Memory B cell (primary cell): Measurements from ENCODE around the gene DRP2.
"Not testable (repeated sequence)": the region's sequence is repeated elsewhere in the genome, so short reads cannot be mapped to it uniquely, and the experiment has no call there.

Experiments
- ATAC-seq: fragments of 150-1000 bp; cut with Tn5 transposase; 2 replicates; pipeline ENCODE4 v1.10.0; 2021; ENCODE audit warnings: low read depth, mild to moderate bottlenecking, moderate library complexity
- DNase-seq, 2 donors: peaks; one replicate each; pipeline ENCODE4 v3.0.0; 2022; ENCODE audit warnings: low spot score in 2 of 2
- H3K27ac Mint-ChIP-seq: one replicate; pipeline ENCODE4 v1.8.0; 2022; ENCODE audit warnings: mild to moderate bottlenecking, moderate library complexity, mixed read lengths
- H3K27me3 Mint-ChIP-seq: one replicate; pipeline ENCODE4 v1.8.0; 2022; ENCODE audit warnings: mixed read lengths
- H3K36me3 Mint-ChIP-seq: one replicate; pipeline ENCODE4 v1.8.0; 2022; ENCODE audit warnings: mild to moderate bottlenecking, mixed read lengths
- H3K4me1 Mint-ChIP-seq: one replicate; pipeline ENCODE4 v1.8.0; 2022; ENCODE audit warnings: mixed read lengths
- H3K4me3 Mint-ChIP-seq: one replicate; pipeline ENCODE4 v1.8.0; 2022; ENCODE audit warnings: mild to moderate bottlenecking, moderate library complexity, mixed read lengths
- H3K9me3 Mint-ChIP-seq: one replicate; pipeline ENCODE4 v1.8.0; 2022; ENCODE audit warnings: mixed read lengths

The DRP2 gene, protein sequence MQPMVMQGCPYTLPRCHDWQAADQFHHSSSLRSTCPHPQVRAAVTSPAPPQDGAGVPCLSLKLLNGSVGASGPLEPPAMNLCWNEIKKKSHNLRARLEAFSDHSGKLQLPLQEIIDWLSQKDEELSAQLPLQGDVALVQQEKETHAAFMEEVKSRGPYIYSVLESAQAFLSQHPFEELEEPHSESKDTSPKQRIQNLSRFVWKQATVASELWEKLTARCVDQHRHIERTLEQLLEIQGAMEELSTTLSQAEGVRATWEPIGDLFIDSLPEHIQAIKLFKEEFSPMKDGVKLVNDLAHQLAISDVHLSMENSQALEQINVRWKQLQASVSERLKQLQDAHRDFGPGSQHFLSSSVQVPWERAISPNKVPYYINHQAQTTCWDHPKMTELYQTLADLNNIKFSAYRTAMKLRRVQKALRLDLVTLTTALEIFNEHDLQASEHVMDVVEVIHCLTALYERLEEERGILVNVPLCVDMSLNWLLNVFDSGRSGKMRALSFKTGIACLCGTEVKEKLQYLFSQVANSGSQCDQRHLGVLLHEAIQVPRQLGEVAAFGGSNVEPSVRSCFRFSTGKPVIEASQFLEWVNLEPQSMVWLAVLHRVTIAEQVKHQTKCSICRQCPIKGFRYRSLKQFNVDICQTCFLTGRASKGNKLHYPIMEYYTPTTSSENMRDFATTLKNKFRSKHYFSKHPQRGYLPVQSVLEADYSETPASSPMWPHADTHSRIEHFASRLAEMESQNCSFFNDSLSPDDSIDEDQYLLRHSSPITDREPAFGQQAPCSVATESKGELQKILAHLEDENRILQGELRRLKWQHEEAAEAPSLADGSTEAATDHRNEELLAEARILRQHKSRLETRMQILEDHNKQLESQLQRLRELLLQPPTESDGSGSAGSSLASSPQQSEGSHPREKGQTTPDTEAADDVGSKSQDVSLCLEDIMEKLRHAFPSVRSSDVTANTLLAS

DNA sequence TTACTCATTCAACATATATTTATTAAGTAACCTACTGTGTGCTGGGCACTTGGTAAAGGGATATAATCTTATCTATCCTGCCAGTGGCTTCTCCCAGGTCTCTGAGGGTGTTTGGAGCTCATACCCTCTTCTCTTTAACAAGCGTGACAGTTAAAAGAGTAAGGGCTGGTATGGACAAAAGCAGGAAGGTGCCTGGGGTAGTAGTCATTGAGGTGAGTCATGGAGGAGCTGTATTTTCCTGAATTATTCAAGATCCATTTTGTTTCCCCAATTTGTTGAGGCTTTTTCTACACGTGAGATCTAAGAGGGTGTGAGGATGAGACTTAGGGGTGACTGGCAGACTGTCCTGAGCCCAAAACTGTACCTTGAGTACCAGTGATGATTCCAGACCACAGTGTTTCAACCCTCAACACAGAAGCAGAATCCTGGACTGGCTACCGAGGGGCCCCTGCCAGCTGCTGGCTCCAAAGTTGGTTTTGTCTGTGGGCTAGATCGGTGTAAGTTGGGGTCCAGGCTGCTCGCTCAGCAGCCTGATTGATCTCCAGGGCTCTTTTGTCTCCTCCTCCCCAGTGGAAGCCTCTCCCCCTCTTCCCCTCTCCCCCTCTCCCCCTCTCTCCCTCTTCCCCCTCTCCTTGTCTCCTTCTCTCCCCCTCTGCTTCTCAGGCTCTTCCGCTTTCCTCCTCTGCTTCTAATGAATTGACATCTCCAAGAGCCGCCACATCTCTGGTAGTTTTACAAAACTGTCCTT lies at the start of gene DRP2:
Gene DRP2, plus strand, starts transcription at position 671 of the 748 bp plus-strand sequence. CDS start 11,862 bp downstream, outside the sequence.
- Mint-ChIP-seq H3K4me3 (no peak within 1 kb of the TSS), H3K27me3 (peaks cover 2% of the 10 kb centered on the region), H3K9me3 (no peaks in the 10 kb centered on the region), H3K36me3 (no peaks in the 10 kb centered on the region), H3K4me1 (peaks cover 3% of the 10 kb centered on the region), H3K27ac (no peak within 1 kb of the TSS)
- DNase-seq (no peak), ATAC-seq (no peak)

DNA sequence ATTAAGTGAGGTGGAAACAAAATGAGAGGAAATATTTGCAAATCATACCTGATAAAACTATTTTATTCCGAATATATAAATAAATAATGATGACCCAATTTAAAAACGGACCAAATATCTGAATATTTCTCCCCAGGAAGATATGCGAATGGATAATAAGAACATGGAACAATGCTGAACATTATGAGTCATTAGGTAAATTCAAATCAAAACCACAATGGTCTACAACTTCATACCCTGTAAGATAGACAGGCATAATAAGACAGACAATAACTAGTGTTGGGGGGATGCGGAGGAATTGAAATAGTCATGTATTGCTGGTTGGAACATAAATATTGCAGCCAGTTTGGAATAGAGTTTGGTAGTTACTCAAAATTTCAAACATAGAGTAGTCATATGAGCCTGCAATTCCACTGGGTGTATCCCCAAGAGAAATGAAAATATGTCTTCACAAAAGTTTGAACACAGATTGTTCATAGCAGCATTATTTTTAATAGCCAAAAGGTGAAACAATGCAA lies 47.6 kb upstream of the DRP2 start:
- Mint-ChIP-seq H3K4me3 (no peak overlapping the region), H3K36me3 (no peaks in the 10 kb centered on the region), H3K27me3 (no peaks in the 10 kb centered on the region), H3K27ac (no peak overlapping the region), H3K9me3 (no peaks in the 10 kb centered on the region), H3K4me1 (no peaks in the 10 kb centered on the region)
- DNase-seq (no peak), ATAC-seq (no peak)

DNA sequence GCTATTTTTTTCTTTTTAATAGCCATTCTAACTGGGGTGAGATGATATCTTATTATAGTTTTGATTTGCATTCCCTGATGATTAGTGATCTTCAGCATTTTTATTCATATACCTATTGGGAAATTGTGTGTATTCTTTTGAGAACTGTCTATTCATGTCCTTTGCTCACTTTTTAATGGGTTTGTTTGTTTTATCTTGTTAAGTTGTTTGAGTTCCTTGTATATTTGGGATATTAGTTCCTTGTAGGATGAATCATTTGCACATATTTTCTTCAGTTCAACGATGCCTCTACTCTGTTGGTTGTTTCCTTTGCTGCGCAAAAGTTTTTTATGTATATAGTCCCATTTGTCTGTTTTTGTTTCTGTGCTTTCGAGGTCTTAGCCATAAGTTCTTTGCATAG lies 43.1 kb upstream of the DRP2 start:
- Mint-ChIP-seq H3K27me3 (no peaks in the 10 kb centered on the region), H3K4me3 (no peak overlapping the region), H3K9me3 (no peaks in the 10 kb centered on the region), H3K36me3 (no peaks in the 10 kb centered on the region), H3K27ac (no peak overlapping the region), H3K4me1 (no peaks in the 10 kb centered on the region)
- ATAC-seq (no peak), DNase-seq (no peak)

DNA sequence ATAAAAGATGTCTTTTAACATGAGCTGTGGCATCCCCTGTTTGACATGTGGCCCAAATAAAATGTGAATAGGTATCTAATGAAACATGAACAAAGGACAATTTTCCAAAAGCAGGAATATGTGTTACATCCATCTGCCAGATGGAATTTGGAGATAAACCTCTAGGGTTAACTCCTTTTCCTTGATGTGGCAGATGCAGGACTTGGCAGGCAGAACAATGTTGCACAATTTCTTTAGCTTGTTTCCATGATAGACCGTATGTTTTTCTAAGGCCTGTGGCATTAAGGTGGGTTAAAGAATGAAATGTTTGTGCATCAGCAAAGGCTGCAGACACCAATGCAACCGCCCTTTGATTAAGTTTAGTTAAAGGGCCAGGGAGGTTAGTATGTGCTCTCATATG lies 34.7 kb upstream of the DRP2 start:
- not testable (repeated sequence) for H3K4me1 Mint-ChIP-seq, H3K36me3 Mint-ChIP-seq, H3K27me3 Mint-ChIP-seq, DNase-seq, H3K27ac Mint-ChIP-seq, H3K9me3 Mint-ChIP-seq, H3K4me3 Mint-ChIP-seq, ATAC-seq

DNA sequence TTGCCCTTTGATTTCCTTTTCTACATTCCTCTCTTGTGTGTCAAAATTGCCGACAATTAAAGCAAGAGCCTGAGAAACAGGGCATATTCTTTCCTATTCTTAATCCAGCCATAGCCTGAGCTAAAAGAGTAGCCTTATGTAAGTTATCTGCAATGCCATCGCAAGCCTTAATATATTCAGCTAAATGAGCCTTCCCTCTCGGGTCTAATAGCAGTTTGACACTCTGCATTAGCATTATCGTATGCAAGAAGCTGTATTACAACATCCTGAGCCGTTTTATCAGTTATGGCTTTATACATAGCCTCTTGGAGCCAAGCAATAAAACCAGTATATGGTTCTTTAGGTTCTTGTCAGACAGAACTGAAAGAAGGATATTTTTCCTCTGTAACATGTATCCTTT lies 31.6 kb upstream of the DRP2 start:
- H3K27ac Mint-ChIP-seq, ATAC-seq, H3K4me3 Mint-ChIP-seq, H3K36me3 Mint-ChIP-seq, H3K27me3 Mint-ChIP-seq, DNase-seq, H3K9me3 Mint-ChIP-seq, H3K4me1 Mint-ChIP-seq: not testable (repeated sequence)

DNA sequence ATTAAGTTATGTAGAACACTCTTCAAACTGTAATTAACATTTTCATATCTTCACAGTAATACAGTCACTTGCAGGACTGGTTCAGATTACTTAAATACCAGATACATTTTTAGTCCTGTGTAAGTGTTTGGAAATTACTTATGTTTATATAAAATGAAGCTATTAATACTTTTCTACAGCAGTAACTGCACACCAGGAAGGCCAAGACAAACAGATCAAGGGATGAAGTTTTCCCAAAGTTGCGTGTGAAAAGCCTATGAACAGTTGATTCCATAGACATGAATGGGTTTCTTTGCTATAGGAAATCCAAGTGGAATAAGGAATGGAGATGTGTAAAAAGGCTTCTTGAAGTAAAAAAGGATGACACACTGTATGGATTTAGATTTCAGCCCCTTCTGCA lies 28.9 kb upstream of the DRP2 start:
- no peak overlapping the region for H3K4me3 Mint-ChIP-seq
- H3K27me3 Mint-ChIP-seq, result peaks cover 7% of the 10 kb centered on the region
- no peak overlapping the region for H3K27ac Mint-ChIP-seq
- no peaks in the 10 kb centered on the region for H3K9me3 Mint-ChIP-seq
- H3K36me3 Mint-ChIP-seq, result no peaks in the 10 kb centered on the region
- DNase-seq, result no peak
- peaks cover 7% of the 10 kb centered on the region for H3K4me1 Mint-ChIP-seq
- ATAC-seq, result no peak

DNA sequence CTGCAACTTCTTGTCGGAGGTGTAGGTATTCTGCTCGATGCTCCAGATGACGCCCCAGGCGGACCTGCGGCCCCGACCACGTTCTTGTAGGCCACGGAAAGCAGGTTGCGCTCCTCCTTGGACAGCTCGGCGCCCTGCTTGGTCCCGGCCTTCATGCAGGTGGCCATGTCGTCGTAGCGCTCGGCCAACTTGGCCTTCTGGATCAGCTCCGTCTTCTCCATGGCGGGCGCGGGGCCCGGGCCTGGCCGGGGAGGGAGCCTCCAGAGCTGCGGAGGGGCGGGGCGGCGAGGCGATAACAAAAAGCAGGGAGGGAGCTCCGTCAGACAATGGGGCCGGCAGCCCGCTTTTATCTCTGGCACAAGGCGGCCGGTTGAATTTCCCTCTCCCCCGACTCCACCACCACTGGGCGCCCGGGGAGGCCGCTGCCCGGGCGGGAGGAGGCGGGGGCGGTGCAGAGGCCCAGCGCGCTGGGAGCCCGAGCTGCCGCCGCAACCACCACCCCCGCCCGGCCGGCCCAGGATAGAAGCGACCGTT lies 28.3 kb upstream of the DRP2 start:
- no peak overlapping the region for H3K27ac Mint-ChIP-seq
- ATAC-seq (no peak), DNase-seq (no peak)
- H3K27me3 Mint-ChIP-seq, result peaks cover 7% of the 10 kb centered on the region
- H3K36me3 Mint-ChIP-seq, result no peaks in the 10 kb centered on the region
- no peak overlapping the region for H3K4me3 Mint-ChIP-seq
- no peaks in the 10 kb centered on the region for H3K9me3 Mint-ChIP-seq
- H3K4me1 Mint-ChIP-seq, result peaks cover 7% of the 10 kb centered on the region

DNA sequence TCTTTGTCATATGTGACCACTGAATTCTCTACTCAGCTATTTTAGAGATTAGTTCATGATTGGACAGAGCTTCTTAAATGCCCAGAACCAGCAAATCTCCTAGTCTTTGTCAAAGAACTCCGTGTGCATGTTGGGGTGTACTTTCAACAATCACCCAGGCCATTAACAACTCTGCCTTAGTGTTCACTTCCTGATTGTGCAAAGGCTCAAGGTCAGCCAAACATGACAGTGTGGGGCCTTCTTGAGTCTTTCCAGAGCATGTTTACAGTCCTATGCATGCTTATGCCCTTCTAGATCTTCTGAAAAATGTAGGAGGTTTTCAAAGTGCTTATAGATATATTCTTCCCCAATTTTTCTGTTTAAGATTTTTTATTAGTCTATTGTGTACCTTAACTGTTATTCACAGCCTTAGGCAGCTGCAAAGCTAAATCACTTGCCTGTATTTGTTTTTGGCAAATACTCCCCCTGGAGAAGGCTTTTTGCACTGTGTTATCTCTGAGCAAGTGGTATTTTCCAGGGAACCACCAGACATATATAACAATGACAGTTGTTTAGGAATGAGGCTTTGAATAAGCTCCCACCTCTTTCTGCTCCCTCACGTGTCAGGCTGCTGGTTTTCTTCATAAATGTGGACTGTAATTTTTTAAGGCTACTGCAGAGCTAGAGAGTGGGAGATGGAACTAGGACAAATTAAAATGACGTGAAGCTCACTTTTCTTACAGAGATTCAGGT lies 24.0 kb upstream of the DRP2 start:
- Mint-ChIP-seq H3K27me3 (peaks cover 4% of the 10 kb centered on the region), H3K27ac (no peak overlapping the region), H3K4me3 (no peak overlapping the region), H3K9me3 (no peaks in the 10 kb centered on the region), H3K4me1 (no peaks in the 10 kb centered on the region), H3K36me3 (no peaks in the 10 kb centered on the region)
- no peak for DNase-seq
- ATAC-seq, result no peak

DNA sequence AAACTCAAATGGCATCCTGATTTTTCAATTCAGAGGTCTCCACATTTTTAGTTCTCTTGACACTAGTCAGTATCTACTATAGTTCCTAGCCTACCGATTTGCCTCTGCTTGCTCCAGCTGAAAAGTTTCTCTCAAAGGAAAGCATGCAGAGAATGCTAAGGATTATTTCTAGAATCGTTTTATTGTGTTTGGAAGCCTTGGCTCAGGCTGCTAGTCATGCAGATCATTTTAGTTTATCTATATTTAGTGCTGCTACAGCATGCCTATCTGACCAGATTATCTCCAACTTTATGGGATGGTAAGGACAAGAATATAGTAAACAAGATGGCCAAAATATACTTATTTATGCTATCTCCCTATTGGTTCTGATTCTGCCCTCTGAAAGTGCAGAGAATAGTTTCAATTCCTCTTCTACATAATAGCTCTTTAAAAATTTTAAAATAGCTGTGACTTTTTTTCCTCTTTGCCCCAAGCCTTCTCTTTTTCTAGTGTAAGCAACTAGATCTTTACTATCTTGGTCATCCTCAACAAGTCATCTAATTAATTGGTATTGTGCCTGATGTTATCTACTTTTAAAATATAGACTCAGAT lies 15.7 kb upstream of the DRP2 start:
- Mint-ChIP-seq H3K27ac (no peak overlapping the region), H3K9me3 (no peaks in the 10 kb centered on the region), H3K27me3 (no peaks in the 10 kb centered on the region), H3K4me1 (peaks cover 5% of the 10 kb centered on the region), H3K36me3 (no peaks in the 10 kb centered on the region), H3K4me3 (no peak overlapping the region)
- DNase-seq, result no peak
- no peak for ATAC-seq

DNA sequence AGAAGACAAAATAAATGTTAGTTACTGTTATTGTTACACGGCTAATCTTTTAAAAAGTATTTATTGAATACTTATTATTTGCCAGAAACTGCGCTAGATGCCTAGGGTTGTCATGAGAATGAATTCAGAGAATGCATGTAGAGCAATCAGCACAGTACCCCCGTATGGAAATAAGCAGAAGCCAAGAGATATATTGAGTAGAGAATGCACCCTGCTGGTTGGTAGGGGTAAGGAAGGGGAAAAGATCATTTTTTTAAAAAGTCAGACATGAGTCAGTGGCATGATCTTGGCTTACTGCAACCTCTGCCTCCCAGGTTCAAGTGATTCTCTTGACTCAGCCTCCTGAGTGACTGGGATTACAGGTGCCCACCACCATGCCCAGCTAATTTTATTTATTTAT lies 13.1 kb upstream of the DRP2 start:
- no peak overlapping the region for H3K4me3 Mint-ChIP-seq
- H3K9me3 Mint-ChIP-seq, result no peaks in the 10 kb centered on the region
- H3K27me3 Mint-ChIP-seq, result no peaks in the 10 kb centered on the region
- no peaks in the 10 kb centered on the region for H3K36me3 Mint-ChIP-seq
- no peak overlapping the region for H3K27ac Mint-ChIP-seq
- peaks cover 5% of the 10 kb centered on the region for H3K4me1 Mint-ChIP-seq
- peak in 1 of 2 donors; percentile 1 for DNase-seq
- ATAC-seq, result peak; percentile 60

DNA sequence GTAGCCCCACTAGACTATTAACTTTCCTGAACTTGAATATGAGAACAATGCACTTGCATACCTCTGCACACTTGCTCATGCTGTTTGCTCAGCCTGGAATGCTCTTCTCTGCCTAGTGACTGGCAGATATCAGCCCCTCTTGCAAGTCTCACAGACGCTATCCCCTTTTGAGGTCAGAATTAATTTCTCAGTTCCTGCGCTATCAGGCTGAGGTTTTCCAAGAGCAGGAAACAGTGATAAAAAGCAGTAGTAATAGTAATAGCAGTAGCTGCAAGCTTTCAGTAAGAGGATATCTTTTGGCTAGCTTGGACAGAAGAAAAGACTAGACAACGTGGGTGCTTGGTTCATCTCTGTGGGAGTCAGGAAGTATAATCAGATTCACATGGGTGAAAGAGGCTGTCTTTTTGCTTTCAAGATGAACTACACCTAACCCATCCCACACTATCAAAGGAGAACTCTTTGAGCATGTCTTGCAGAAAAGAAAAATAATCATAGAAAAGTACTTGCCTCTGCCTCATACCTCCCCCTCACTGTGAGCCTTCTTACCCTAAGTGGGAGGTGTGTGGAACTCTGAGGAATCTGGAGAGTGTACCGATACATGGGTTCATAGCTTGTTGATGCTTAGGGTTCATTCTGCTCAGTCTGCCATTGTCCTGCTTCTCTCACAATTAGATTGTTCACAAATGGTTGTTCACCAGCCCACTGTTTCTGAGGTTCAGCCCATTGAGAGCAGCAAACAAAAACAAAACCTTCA lies 11.3 kb upstream of the DRP2 start:
- ATAC-seq, result no peak
- no peak overlapping the region for H3K4me3 Mint-ChIP-seq
- no peak overlapping the region for H3K27ac Mint-ChIP-seq

DNA sequence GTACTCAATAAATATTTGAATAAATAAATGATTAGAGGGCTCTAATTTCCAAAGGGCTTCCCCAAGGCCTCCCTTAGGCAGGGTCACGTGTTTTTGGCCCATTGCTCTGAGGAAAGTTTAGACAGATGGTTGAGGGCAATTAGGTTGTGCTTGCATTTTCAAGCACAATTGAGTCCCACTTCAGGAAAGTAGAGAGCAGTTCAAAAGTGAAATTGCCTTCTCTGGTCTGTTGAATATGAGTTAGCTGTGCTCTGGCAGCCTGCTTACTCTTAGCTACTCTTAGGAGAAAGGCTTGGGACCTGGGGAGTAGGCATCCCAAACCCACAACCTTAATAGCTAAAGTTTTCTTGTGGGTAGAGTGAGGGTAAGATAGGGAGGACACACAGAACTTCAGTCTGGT lies 9.0 kb upstream of the DRP2 start:
- H3K4me1 Mint-ChIP-seq, result peaks cover 8% of the 10 kb centered on the region
- no peak overlapping the region for H3K27ac Mint-ChIP-seq
- no peaks in the 10 kb centered on the region for H3K9me3 Mint-ChIP-seq
- no peak overlapping the region for H3K4me3 Mint-ChIP-seq
- no peak for DNase-seq
- no peaks in the 10 kb centered on the region for H3K27me3 Mint-ChIP-seq
- no peaks in the 10 kb centered on the region for H3K36me3 Mint-ChIP-seq
- ATAC-seq, result no peak

More for the DNA sequence above, 11.3 kb upstream of the DRP2 start:
- Mint-ChIP-seq H3K4me1 (peaks cover 5% of the 10 kb centered on the region), H3K9me3 (no peaks in the 10 kb centered on the region), H3K27me3 (no peaks in the 10 kb centered on the region), H3K36me3 (no peaks in the 10 kb centered on the region)
- DNase-seq, result no peak
